MM.1S (cell line): Measurements from ENCODE around the gene ARF6.

Experiments used
- DNase-seq: peaks from one replicate; pipeline ENCODE4 v3.0.0-alpha.2; 2015
- H2AFZ ChIP-seq: fragments of 300-600 bp; sonication (generic); 2 replicates; pipeline ENCODE4 v1.6.0; 2016; ENCODE audit warnings: antibody characterized with exemption, low read length
- H3F3A ChIP-seq: fragments of 300-600 bp; sonication (generic); 2 replicates; pipeline ENCODE4 v1.6.1; 2016; ENCODE audit warnings: mild to moderate bottlenecking, antibody characterized with exemption, low read length, moderate library complexity, mixed read lengths; ENCODE audit not compliant: insufficient read depth
- H3K27ac ChIP-seq: fragments of 300-600 bp; sonication (generic); 2 replicates; pipeline ENCODE4 v1.5.1; 2016; ENCODE audit warnings: mild to moderate bottlenecking, low read length
- H3K27me3 ChIP-seq: fragments of 300-600 bp; sonication (generic); replicated peaks from 2 replicates; pipeline ENCODE4 v1.6.0; 2016; ENCODE audit warnings: low read length; ENCODE audit not compliant: insufficient read depth
- H3K36me3 ChIP-seq: fragments of 300-600 bp; sonication (generic); replicated peaks from 2 replicates; pipeline ENCODE4 v1.6.1; 2016; ENCODE audit warnings: mild to moderate bottlenecking, low read length, mixed read lengths; ENCODE audit not compliant: insufficient read depth
- H3K4me1 ChIP-seq: fragments of 300-600 bp; sonication (generic); 2 replicates; pipeline ENCODE4 v1.6.1; 2016; ENCODE audit warnings: low read length, mixed read lengths
- H3K4me2 ChIP-seq: fragments of 300-600 bp; sonication (generic); 2 replicates; pipeline ENCODE4 v1.6.0; 2016; ENCODE audit warnings: low read depth, low read length
- H3K4me3 ChIP-seq: fragments of 300-600 bp; sonication (generic); 2 replicates; pipeline ENCODE4 v1.5.1; 2016; ENCODE audit warnings: low read length, mixed read lengths
- H3K79me2 ChIP-seq: fragments of 300-600 bp; sonication (generic); 2 replicates; pipeline ENCODE4 v1.6.1; 2016; ENCODE audit warnings: mixed run types, low read length, mixed read lengths
- H3K9ac ChIP-seq: fragments of 300-600 bp; sonication (generic); 2 replicates; pipeline ENCODE4 v1.6.1; 2016; ENCODE audit warnings: low read length, mixed read lengths
- H3K9me2 ChIP-seq: fragments of 300-600 bp; sonication (generic); replicated peaks from 2 replicates; pipeline ENCODE4 v1.6.1; 2016; ENCODE audit warnings: mild to moderate bottlenecking, low read length, mixed read lengths; ENCODE audit not compliant: insufficient read depth
- H3K9me3 ChIP-seq: fragments of 300-600 bp; sonication (generic); replicated peaks from 2 replicates; pipeline ENCODE4 v1.6.1; 2016; ENCODE audit warnings: mild to moderate bottlenecking, low read length, mixed read lengths; ENCODE audit not compliant: insufficient read depth
- H4K20me1 ChIP-seq: fragments of 300-600 bp; sonication (generic); 2 replicates; pipeline ENCODE4 v1.6.1; 2016; ENCODE audit warnings: mild to moderate bottlenecking, low read length, moderate library complexity, mixed read lengths; ENCODE audit not compliant: insufficient read depth
- EZH2 ChIP-seq: fragments of 300-600 bp; sonication (generic); optimal IDR thresholded peaks from 2 replicates; pipeline ENCODE3; 2017; ENCODE audit warnings: low read depth, mild to moderate bottlenecking, antibody characterized with exemption, low read length, mixed read lengths
- EZH2phosphoT487 ChIP-seq: fragments of 300-600 bp; sonication (generic); IDR thresholded peaks from 2 replicates; pipeline ENCODE4 v1.6.1; 2018; ENCODE audit warnings: antibody characterized with exemption, low read length
- TF ChIP-seq, protein P1 (sequence below): fragments of 300-600 bp; sonication (generic); IDR thresholded peaks from 2 replicates; pipeline ENCODE4 v1.5.1; 2016; ENCODE audit warnings: antibody characterized with exemption, low read length, mixed read lengths

Gene ARF6

DNA sequence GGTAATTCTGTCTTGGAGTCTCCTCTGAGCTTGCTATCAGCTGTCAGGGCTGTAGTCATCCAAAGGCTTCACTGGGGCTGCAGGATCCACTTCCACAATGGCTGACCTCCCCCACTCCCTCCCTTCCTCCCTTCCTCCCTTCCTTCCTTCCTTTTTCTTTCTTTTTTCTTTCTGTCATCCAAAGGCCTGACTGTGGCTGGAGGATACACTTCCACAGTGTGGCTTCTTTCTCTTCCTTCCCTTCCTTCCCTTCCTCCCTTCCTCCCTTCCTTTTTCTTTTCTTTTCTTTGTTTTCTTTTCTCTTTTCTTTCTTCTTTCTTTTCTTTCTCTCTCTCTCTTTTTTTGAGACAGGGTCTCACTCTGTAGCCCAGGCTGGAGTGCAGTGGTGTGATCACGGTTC is 30.6 kb downstream of the ARF6 start:
- no peak overlapping the region for H3K4me3 ChIP-seq
- H3K36me3 ChIP-seq = no peaks in the 10 kb centered on the region
- H3K27ac ChIP-seq = no peak overlapping the region
- no peaks in the 10 kb centered on the region for H3K9me3 ChIP-seq
- no peaks in the 10 kb centered on the region for H3K79me2 ChIP-seq
- H3K9me2 ChIP-seq = no peaks in the 10 kb centered on the region
- no peaks in the 10 kb centered on the region for H3K27me3 ChIP-seq
- no peaks in the 10 kb centered on the region for H4K20me1 ChIP-seq
- no peaks in the 10 kb centered on the region for H3F3A ChIP-seq
- H3K4me2 ChIP-seq = no peak overlapping the region
- DNase-seq = no peak
- no peak overlapping the region for H2AFZ ChIP-seq
- no peaks in the 10 kb centered on the region for H3K4me1 ChIP-seq
- TF ChIP-seq, protein P1, sequence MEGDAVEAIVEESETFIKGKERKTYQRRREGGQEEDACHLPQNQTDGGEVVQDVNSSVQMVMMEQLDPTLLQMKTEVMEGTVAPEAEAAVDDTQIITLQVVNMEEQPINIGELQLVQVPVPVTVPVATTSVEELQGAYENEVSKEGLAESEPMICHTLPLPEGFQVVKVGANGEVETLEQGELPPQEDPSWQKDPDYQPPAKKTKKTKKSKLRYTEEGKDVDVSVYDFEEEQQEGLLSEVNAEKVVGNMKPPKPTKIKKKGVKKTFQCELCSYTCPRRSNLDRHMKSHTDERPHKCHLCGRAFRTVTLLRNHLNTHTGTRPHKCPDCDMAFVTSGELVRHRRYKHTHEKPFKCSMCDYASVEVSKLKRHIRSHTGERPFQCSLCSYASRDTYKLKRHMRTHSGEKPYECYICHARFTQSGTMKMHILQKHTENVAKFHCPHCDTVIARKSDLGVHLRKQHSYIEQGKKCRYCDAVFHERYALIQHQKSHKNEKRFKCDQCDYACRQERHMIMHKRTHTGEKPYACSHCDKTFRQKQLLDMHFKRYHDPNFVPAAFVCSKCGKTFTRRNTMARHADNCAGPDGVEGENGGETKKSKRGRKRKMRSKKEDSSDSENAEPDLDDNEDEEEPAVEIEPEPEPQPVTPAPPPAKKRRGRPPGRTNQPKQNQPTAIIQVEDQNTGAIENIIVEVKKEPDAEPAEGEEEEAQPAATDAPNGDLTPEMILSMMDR = no peak
- TF ChIP-seq EZH2phosphoT487 = no peak
- TF ChIP-seq EZH2 = no peak
- H3K9ac ChIP-seq = no peak overlapping the region

DNA sequence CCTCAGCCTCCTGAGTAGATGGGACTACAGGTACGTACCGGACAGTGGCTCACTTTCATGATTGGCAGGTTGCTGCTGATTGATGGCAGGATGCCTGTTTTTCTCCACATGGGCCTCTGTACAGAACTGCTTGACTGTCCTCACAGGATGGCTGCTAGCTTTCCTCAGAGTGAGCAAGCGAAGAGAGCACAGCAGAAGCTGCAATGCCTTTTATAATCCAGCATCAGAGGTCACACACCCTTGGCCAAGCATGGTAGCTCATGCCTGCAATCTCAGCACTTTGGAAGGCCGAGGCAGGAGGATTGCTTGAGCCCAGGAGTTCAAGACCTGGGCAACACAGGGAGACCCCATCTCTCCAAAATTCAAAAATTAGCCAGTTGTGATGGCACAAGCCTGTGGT is 31.0 kb downstream of the ARF6 start:
- H3K27me3 ChIP-seq = no peaks in the 10 kb centered on the region
- H3K9ac ChIP-seq = no peak overlapping the region
- H3K27ac ChIP-seq = no peak overlapping the region
- H4K20me1 ChIP-seq = no peaks in the 10 kb centered on the region
- H2AFZ ChIP-seq = no peak overlapping the region
- H3K36me3 ChIP-seq = no peaks in the 10 kb centered on the region
- H3K4me3 ChIP-seq = no peak overlapping the region
- H3K4me2 ChIP-seq = no peak overlapping the region
- TF ChIP-seq EZH2phosphoT487 (no peak), EZH2 (no peak)
- TF ChIP-seq, protein P1 = no peak
- no peaks in the 10 kb centered on the region for H3K4me1 ChIP-seq
- H3K9me3 ChIP-seq = no peaks in the 10 kb centered on the region
- no peak for DNase-seq
- no peaks in the 10 kb centered on the region for H3K79me2 ChIP-seq
- no peaks in the 10 kb centered on the region for H3F3A ChIP-seq
- no peaks in the 10 kb centered on the region for H3K9me2 ChIP-seq

DNA sequence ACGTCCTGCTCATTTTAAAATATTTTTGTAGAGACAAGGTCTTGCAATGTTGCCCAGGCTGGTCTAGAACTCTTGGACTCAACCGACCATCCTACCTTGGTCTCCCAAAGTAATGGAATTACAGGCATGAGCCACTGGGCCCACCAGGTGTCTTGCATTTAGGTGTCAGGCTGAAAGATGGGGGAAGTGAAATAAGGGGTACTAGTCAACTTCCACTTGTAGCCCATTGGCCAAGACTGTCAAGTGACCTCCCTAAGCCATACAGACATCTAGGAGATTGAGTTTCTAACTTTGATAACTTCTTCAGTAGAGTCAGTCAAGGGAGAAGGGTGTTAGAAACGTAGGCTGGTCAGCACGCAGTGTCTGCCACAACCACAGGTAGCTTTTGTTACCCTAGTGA is 32.0 kb downstream of the ARF6 start:
- TF ChIP-seq, protein P1 = no peak
- TF ChIP-seq EZH2phosphoT487 = no peak
- Histone ChIP-seq H2AFZ (no peak overlapping the region), H3K4me3 (no peak overlapping the region), H3K9me3 (no peaks in the 10 kb centered on the region), H3K4me1 (no peaks in the 10 kb centered on the region), H3K27ac (no peak overlapping the region), H3K27me3 (no peaks in the 10 kb centered on the region), H3F3A (no peaks in the 10 kb centered on the region), H3K9ac (no peak overlapping the region), H3K79me2 (no peaks in the 10 kb centered on the region), H3K36me3 (no peaks in the 10 kb centered on the region), H3K4me2 (no peak overlapping the region), H4K20me1 (no peaks in the 10 kb centered on the region), H3K9me2 (no peaks in the 10 kb centered on the region)
- no peak for DNase-seq

DNA sequence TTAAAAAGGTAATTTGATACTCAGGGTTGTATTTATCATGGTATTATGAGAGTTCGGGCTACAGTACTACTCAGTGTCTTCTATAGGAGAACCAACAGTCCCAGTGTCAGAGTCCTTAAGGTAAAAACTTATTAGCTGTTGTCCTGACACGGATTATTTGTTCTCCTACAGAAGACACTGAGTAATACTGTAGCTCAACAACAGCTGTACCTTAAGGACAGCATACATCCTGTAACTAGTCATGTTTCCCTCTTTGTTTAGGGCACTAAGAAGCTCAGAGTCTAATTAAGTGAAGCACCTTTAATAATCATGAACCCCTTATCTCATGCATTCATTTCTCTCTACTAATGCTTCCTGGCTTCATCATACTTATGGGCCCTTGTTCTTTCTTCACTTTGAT is 33.9 kb downstream of the ARF6 start:
- no peak overlapping the region for H3K4me2 ChIP-seq
- H3K27me3 ChIP-seq = no peaks in the 10 kb centered on the region
- no peaks in the 10 kb centered on the region for H3K9me2 ChIP-seq
- H3K36me3 ChIP-seq = no peaks in the 10 kb centered on the region
- H3K9ac ChIP-seq = no peak overlapping the region
- no peaks in the 10 kb centered on the region for H3K4me1 ChIP-seq
- no peak overlapping the region for H3K4me3 ChIP-seq
- H2AFZ ChIP-seq = no peak overlapping the region
- no peak for DNase-seq
- no peaks in the 10 kb centered on the region for H3K9me3 ChIP-seq
- no peaks in the 10 kb centered on the region for H4K20me1 ChIP-seq
- H3K79me2 ChIP-seq = no peaks in the 10 kb centered on the region
- H3F3A ChIP-seq = no peaks in the 10 kb centered on the region
- no peak for TF ChIP-seq EZH2phosphoT487
- TF ChIP-seq EZH2 = no peak
- TF ChIP-seq, protein P1 = no peak
- H3K27ac ChIP-seq = no peak overlapping the region
